Glutamatergic neuron (in vitro differentiated cells): ENCODE data around the gene ZMYND19. TPM values are rescaled to one million over a fixed set of nuclear protein-coding genes. Genes with fewer than 3 reads are reported as not detected.

Experiments used
- DNase-seq: peaks from one replicate; pipeline ENCODE4 v3.0.0; 2022
- H3K27ac Mint-ChIP-seq: one replicate; pipeline ENCODE4 v1.8.0; 2020; ENCODE audit warnings: mild to moderate bottlenecking, mixed read lengths, inconsistent platforms; ENCODE audit not compliant: unreplicated experiment
- H3K27me3 Mint-ChIP-seq: one replicate; pipeline ENCODE4 v1.8.0; 2020; ENCODE audit warnings: mild to moderate bottlenecking, moderate library complexity, mixed read lengths, inconsistent platforms; ENCODE audit not compliant: unreplicated experiment
- H3K36me3 Mint-ChIP-seq: one replicate; pipeline ENCODE4 v1.8.0; 2020; ENCODE audit warnings: mild to moderate bottlenecking, mixed read lengths, inconsistent platforms; ENCODE audit not compliant: unreplicated experiment
- H3K4me1 Mint-ChIP-seq: one replicate; pipeline ENCODE4 v1.8.0; 2020; ENCODE audit warnings: mild to moderate bottlenecking, low read depth, mixed read lengths, inconsistent platforms; ENCODE audit not compliant: unreplicated experiment
- H3K4me3 Mint-ChIP-seq: one replicate; pipeline ENCODE4 v1.8.0; 2020; ENCODE audit warnings: mild to moderate bottlenecking, mixed read lengths, inconsistent platforms; ENCODE audit not compliant: unreplicated experiment
- H3K9me3 Mint-ChIP-seq: one replicate; pipeline ENCODE4 v1.8.0; 2020; ENCODE audit warnings: mild to moderate bottlenecking, moderate library complexity, mixed read lengths, inconsistent platforms; ENCODE audit not compliant: unreplicated experiment
- CTCF ChIP-seq: fragments of 200-600 bp; sonication (generic); IDR thresholded peaks from one replicate; pipeline ENCODE4 v1.5.0; 2021; ENCODE audit not compliant: partially characterized antibody, unreplicated experiment
- total RNA-seq: library from RNA; stranded (reverse); fragmentation: NEBNext Ultra II Directional; extraction: Animal tissue kit (Norgen Biotek cat#: 25700); gene quantifications from one replicate; pipeline ENCODE4 v1.2.1, GENCODE V29; 2021; ENCODE audit not compliant: unreplicated experiment

Gene ZMYND19
- total RNA-seq, 1 donor from 2014 or later, result 33.9 TPM

DNA sequence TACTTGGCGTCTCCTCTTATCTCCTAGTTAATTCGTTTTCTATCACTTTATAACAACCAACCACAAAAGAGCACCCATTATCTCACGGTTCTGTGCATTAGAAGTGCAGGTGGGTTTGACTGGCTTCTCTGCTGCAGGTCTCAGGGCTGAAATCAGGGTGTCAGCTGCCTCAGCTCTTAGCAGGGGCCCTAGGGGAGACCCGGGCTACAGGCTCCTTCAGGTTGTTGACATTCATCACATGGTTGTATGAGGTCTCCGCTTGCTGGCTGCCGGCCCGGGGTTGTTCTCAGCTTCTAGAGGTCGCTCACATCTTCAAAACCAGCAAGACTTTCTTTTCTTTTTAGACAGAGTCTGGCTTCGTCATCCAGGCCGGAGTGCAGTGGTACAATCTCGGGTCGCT, 2.9 kb upstream of the ZMYND19 start:
- no peak for DNase-seq
- H3K9me3 Mint-ChIP-seq, result peaks cover 5% of the 10 kb centered on the region
- no peak overlapping the region for H3K27ac Mint-ChIP-seq
- peaks cover 3% of the 10 kb centered on the region for H3K4me1 Mint-ChIP-seq
- peak overlapping the region; percentile 14 for H3K4me3 Mint-ChIP-seq
- no peaks in the 10 kb centered on the region for H3K36me3 Mint-ChIP-seq
- no peak for TF ChIP-seq CTCF
- H3K27me3 Mint-ChIP-seq, result peaks cover 2% of the 10 kb centered on the region

- Mint-ChIP-seq H3K27me3 (peaks cover 1% of the 10 kb centered on the region), H3K36me3 (no peaks in the 10 kb centered on the region), H3K9me3 (peaks cover 5% of the 10 kb centered on the region), H3K4me1 (peaks cover 3% of the 10 kb centered on the region), H3K27ac (no peak overlapping the region), H3K4me3 (peak overlapping the region; percentile 14)
- TF ChIP-seq CTCF, result no peak
- DNase-seq, result no peak
These were observed 2.5 kb upstream of the ZMYND19 start for GRCh38 chr9:137592767-137593166.

DNA sequence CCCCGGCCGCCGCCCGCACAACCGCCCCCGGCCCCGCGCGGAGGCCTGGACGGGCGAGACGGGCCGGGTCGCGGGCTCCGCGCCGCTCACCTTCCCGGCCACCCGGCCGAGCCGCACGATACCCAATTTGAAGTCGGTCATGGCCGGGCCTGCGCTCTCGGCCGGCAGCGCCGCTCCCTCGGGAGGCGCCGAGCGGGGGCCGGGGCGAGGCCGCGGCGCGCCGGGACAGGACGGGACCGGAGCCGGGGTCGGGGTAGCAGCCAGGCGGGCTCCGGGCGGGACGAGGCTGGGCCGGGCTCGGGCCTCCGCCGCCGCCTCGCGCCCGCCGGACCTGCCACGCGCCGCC, 216 bp downstream of the ZMYND19 start:
- no peak for TF ChIP-seq CTCF
- Mint-ChIP-seq H3K27me3 (peaks cover 1% of the 10 kb centered on the region), H3K27ac (no peak overlapping the region), H3K4me3 (no peak overlapping the region), H3K4me1 (peaks cover 3% of the 10 kb centered on the region), H3K36me3 (no peaks in the 10 kb centered on the region), H3K9me3 (peaks cover 7% of the 10 kb centered on the region)
- DNase-seq, result no peak

DNA sequence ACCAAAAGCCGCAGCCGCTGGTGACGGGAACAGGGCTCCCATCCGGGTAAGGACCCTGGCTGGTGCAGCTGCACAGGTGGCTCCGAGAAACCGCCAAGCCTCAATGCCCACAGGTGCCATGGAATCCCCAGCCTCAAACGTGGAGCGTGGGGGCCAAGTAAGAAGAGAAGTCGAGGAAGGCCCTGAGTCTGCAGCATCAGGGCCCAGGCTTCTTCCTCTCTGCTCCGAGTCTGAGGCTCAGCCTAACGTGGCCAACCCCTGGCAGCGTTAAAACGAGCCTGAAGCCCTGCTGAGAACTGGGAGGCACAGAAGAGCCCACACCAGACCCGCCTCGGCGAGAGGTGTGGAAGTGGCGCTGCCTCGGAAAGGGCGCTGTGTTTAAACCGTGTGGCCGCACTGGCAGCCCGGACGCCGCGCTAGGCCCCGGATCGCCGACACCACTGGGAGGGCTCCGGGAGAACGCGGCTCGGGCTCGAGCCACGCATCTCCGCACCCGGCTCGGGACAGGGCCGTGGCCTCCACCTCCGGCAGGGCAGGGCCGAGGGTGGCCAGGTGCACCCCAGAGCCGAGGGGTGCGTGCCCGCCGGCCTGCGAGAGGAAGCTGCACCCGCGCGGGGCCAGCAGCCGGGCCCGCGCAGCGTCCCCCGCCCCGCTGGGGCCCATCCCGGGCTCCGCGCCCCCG, 730 bp downstream of the ZMYND19 start:
- Mint-ChIP-seq H3K4me1 (peaks cover 3% of the 10 kb centered on the region), H3K9me3 (peaks cover 7% of the 10 kb centered on the region), H3K27me3 (peaks cover 1% of the 10 kb centered on the region), H3K36me3 (no peaks in the 10 kb centered on the region), H3K27ac (no peak overlapping the region), H3K4me3 (peak overlapping the region; percentile 87)
- DNase-seq, result peak; percentile 49
- no peak for TF ChIP-seq CTCF

- no peak for TF ChIP-seq CTCF
- peak overlapping the region; percentile 87 for H3K4me3 Mint-ChIP-seq
- H3K36me3 Mint-ChIP-seq, result no peaks in the 10 kb centered on the region
- no peak for DNase-seq
- H3K4me1 Mint-ChIP-seq, result peaks cover 3% of the 10 kb centered on the region
- peaks cover 7% of the 10 kb centered on the region for H3K9me3 Mint-ChIP-seq
- H3K27me3 Mint-ChIP-seq, result peaks cover 3% of the 10 kb centered on the region
- H3K27ac Mint-ChIP-seq, result no peak overlapping the region
These were observed 1.4 kb downstream of the ZMYND19 start for GRCh38 chr9:137588891-137589290.
